Adipocyte (in vitro differentiated cells): ENCODE results near the gene MRPL44.

Source experiments
- DNase-seq: peaks from one replicate; pipeline ENCODE4 v3.0.0-alpha.2; 2015; ENCODE audit warnings: low read depth
- H3K27me3 ChIP-seq: replicated peaks from 2 replicates; pipeline ENCODE4 v1.7.0; 2013; ENCODE audit warnings: mild to moderate bottlenecking, low read length, moderate library complexity; ENCODE audit not compliant: control insufficient read depth, insufficient read depth
- H3K36me3 ChIP-seq: 2 replicates; pipeline ENCODE4 v1.7.0; 2013; ENCODE audit warnings: low read length, mild to moderate bottlenecking, moderate library complexity; ENCODE audit not compliant: control insufficient read depth, insufficient read depth, severe bottlenecking
- H3K4me1 ChIP-seq: 2 replicates; pipeline ENCODE4 v1.7.0; 2013; ENCODE audit warnings: mild to moderate bottlenecking, low read length, moderate library complexity; ENCODE audit not compliant: control insufficient read depth, insufficient read depth
- H3K4me3 ChIP-seq: 2 replicates; pipeline ENCODE4 v1.7.0; 2013; ENCODE audit warnings: mild to moderate bottlenecking, low read length, moderate library complexity
- H3K9ac ChIP-seq: 2 replicates; pipeline ENCODE4 v1.7.0; 2013; ENCODE audit warnings: mild to moderate bottlenecking, low read length, moderate library complexity
- H3K9me3 ChIP-seq: 2 replicates; pipeline ENCODE4 v1.7.0; 2013; ENCODE audit warnings: mild to moderate bottlenecking, low read length, moderate library complexity; ENCODE audit not compliant: control insufficient read depth

The MRPL44 gene

GRCh38 chr2:224016963-224017362, 59.7 kb downstream of the MRPL44 start:
- Histone ChIP-seq H3K36me3 (peaks cover 6% of the 10 kb centered on the region), H3K4me3 (no peak overlapping the region), H3K4me1 (no peaks in the 10 kb centered on the region), H3K27me3 (no peaks in the 10 kb centered on the region), H3K9ac (no peak overlapping the region), H3K9me3 (no peaks in the 10 kb centered on the region)
- DNase-seq = no peak
